PC-9 (cell line): ENCODE results near the gene RTCB. TPM values are rescaled to one million over a fixed set of nuclear protein-coding genes. Genes with fewer than 3 reads are reported as not detected.
"Not testable (repeated sequence)": the region's sequence is repeated elsewhere in the genome, so short reads cannot be mapped to it uniquely, and the experiment has no call there.

Experiments
- BruUV-seq: library from RNA; stranded (reverse); fragments of 400-500 nt; replicated peaks from 2 replicates; lab custom pipeline; 2021; lab: Mats Ljungman, UMichigan
- CTCF ChIA-PET: fragments of 300-600 bp; sonication (Branson Sonifier 250); formaldehyde crosslinking; loops from one replicate; lab custom pipeline; 2022; ENCODE audit warnings: antibody characterized with exemption; lab: Charles Lee
- POLR2A ChIA-PET: fragments of 300-600 bp; sonication (Branson Sonifier 250); formaldehyde crosslinking; loops from one replicate; lab custom pipeline; 2022; ENCODE audit warnings: antibody characterized with exemption; ENCODE audit not compliant: unreplicated experiment; lab: Charles Lee
- DNase-seq, 2 experiments: peaks; one replicate each; pipeline versions ENCODE4 v3.0.0 to v3.0.0-alpha.2; 2015 to 2022; ENCODE audit warnings: mixed read lengths in 1 of 2
- H2AFZ ChIP-seq: fragments of 200-600 bp; sonication (generic); 2 replicates; pipeline ENCODE4 v1.8.1; 2017; ENCODE audit warnings: antibody characterized with exemption
- H3F3A ChIP-seq: fragments of 200-600 bp; sonication (generic); 2 replicates; pipeline ENCODE4 v1.8.1; 2017; ENCODE audit warnings: antibody characterized with exemption, mild to moderate bottlenecking, low read depth; ENCODE audit not compliant: insufficient read depth
- H3K27ac ChIP-seq: fragments of 200-600 bp; sonication (generic); 2 replicates; pipeline ENCODE4 v1.6.1; 2016; ENCODE audit warnings: mixed run types
- H3K27me3 ChIP-seq: fragments of 200-600 bp; sonication (generic); 2 replicates; pipeline ENCODE4 v1.6.1; 2016; ENCODE audit warnings: low read depth, mixed run types; ENCODE audit not compliant: insufficient read depth
- H3K36me3 ChIP-seq: fragments of 200-600 bp; sonication (generic); 2 replicates; pipeline ENCODE4 v1.6.1; 2016; ENCODE audit warnings: low read depth, mixed run types
- H3K4me1 ChIP-seq: fragments of 200-600 bp; sonication (generic); replicated peaks from 2 replicates; pipeline ENCODE4 v1.6.1; 2016; ENCODE audit warnings: mixed run types; ENCODE audit not compliant: insufficient read depth
- H3K4me2 ChIP-seq: fragments of 200-600 bp; sonication (generic); 2 replicates; pipeline ENCODE4 v1.6.1; 2017; ENCODE audit warnings: mixed run types
- H3K4me3 ChIP-seq: fragments of 200-600 bp; sonication (generic); 2 replicates; pipeline ENCODE4 v1.6.1; 2016; ENCODE audit warnings: mixed run types
- H3K79me2 ChIP-seq: fragments of 200-600 bp; sonication (generic); 2 replicates; pipeline ENCODE4 v1.6.1; 2017; ENCODE audit warnings: low read depth, mixed run types
- H3K9me2 ChIP-seq: fragments of 200-600 bp; sonication (generic); 2 replicates; pipeline ENCODE4 v1.8.1; 2017; ENCODE audit warnings: mild to moderate bottlenecking; ENCODE audit not compliant: insufficient read depth
- H3K9me3 ChIP-seq: fragments of 200-600 bp; sonication (generic); 2 replicates; pipeline ENCODE4 v1.8.1; 2016; ENCODE audit warnings: low read depth; ENCODE audit not compliant: insufficient read depth
- H4K20me1 ChIP-seq: fragments of 200-600 bp; sonication (generic); 2 replicates; pipeline ENCODE4 v1.8.1; 2017; ENCODE audit not compliant: insufficient read depth
- EZH2 ChIP-seq: fragments of 200-600 bp; sonication (generic); IDR thresholded peaks from 2 replicates; pipeline ENCODE4 v1.8.0; 2017; ENCODE audit warnings: antibody characterized with exemption, low read depth
- intact Hi-C: fragments of 100-400 bp; cut with micrococcal nuclease; formaldehyde crosslinking; loops from one replicate; pipeline ENCODE4 v1.10.0; 2022; ENCODE audit not compliant: unreplicated experiment
- total RNA-seq: library from RNA; stranded (reverse); gene quantifications from 2 replicates; pipeline ENCODE4 v1.2.3, GENCODE V29; 2021
- TF ChIP-seq, protein P1 (sequence below): fragments of 200-600 bp; sonication (generic); conservative IDR thresholded peaks from 2 replicates; pipeline ENCODE4 v1.6.1; 2017; ENCODE audit warnings: mixed run types, antibody characterized with exemption, mild to moderate bottlenecking, moderate library complexity

The RTCB gene
- total RNA-seq, 1 experiment from 2014 or later: 76.5 TPM

DNA sequence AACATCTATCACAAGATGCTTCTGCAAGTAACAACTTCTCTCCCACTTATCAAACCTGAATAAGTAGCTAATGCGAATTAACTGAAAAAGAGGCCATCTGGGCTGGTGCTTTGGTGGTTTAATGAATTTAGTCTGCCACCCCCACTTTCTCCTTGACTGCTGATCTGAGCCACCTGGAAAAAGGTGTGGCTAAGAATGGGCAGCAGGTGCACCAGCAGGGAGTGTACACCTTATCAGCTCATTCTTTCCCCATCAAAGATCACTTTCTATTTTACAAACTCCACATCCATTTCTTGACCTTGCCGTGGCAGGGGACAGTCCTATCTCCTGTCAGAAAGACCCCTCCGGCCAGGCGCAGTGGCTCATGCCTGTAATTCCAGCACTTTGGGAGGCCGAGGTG is 47.8 kb downstream of the RTCB start:
- H3K4me2 ChIP-seq: no peak overlapping the region
- H3K9me2 ChIP-seq: no peaks in the 10 kb centered on the region
- POLR2A ChIA-PET: no interaction called here
- no peak for TF ChIP-seq EZH2
- TF ChIP-seq, protein P1, sequence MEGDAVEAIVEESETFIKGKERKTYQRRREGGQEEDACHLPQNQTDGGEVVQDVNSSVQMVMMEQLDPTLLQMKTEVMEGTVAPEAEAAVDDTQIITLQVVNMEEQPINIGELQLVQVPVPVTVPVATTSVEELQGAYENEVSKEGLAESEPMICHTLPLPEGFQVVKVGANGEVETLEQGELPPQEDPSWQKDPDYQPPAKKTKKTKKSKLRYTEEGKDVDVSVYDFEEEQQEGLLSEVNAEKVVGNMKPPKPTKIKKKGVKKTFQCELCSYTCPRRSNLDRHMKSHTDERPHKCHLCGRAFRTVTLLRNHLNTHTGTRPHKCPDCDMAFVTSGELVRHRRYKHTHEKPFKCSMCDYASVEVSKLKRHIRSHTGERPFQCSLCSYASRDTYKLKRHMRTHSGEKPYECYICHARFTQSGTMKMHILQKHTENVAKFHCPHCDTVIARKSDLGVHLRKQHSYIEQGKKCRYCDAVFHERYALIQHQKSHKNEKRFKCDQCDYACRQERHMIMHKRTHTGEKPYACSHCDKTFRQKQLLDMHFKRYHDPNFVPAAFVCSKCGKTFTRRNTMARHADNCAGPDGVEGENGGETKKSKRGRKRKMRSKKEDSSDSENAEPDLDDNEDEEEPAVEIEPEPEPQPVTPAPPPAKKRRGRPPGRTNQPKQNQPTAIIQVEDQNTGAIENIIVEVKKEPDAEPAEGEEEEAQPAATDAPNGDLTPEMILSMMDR: no peak
- H3K4me1 ChIP-seq: no peaks in the 10 kb centered on the region
- no peaks in the 10 kb centered on the region for H3K9me3 ChIP-seq
- no peaks in the 10 kb centered on the region for H4K20me1 ChIP-seq
- H3F3A ChIP-seq: no peaks in the 10 kb centered on the region
- no peak overlapping the region for H2AFZ ChIP-seq
- H3K4me3 ChIP-seq: no peak overlapping the region
- intact Hi-C loops: no loop called here
- peaks cover 89% of the 10 kb centered on the region for H3K27me3 ChIP-seq
- no peaks in the 10 kb centered on the region for H3K36me3 ChIP-seq
- CTCF ChIA-PET: no interaction called here
- no peak for DNase-seq
- H3K27ac ChIP-seq: no peak overlapping the region
- BruUV-seq: no TSS peak
- no peaks in the 10 kb centered on the region for H3K79me2 ChIP-seq

DNA sequence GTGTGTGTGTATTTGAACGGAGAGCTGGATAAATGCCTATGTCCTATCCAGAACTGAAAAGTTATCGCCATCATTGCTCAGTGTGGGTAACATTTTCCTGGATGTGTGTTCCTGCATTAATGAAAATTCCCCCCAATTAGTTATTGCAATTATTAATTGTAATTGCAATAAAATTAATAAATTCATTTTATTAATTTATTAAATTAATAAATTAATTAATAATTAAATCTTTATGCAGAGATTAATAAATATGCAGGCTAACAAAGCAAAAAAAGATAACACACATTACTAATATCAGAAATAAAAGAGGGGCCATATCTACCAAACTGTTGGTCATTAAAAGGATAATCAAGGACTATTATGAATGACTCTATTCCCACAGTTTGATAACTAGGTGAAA is 50.8 kb downstream of the RTCB start:
- Histone ChIP-seq H3K4me2 (no peak overlapping the region), H3K27ac (no peak overlapping the region), H3K4me1 (no peaks in the 10 kb centered on the region), H3F3A (no peaks in the 10 kb centered on the region), H3K4me3 (no peak overlapping the region), H3K36me3 (no peaks in the 10 kb centered on the region), H3K9me2 (no peaks in the 10 kb centered on the region), H3K9me3 (no peaks in the 10 kb centered on the region), H4K20me1 (no peaks in the 10 kb centered on the region), H3K79me2 (no peaks in the 10 kb centered on the region), H2AFZ (no peak overlapping the region), H3K27me3 (peaks cover 81% of the 10 kb centered on the region)
- DNase-seq: no peak
- TF ChIP-seq EZH2: no peak
- TF ChIP-seq, protein P1: no peak
- POLR2A ChIA-PET: no interaction called here
- no TSS peak for BruUV-seq
- CTCF ChIA-PET: no interaction called here
- intact Hi-C loops: no loop called here

DNA sequence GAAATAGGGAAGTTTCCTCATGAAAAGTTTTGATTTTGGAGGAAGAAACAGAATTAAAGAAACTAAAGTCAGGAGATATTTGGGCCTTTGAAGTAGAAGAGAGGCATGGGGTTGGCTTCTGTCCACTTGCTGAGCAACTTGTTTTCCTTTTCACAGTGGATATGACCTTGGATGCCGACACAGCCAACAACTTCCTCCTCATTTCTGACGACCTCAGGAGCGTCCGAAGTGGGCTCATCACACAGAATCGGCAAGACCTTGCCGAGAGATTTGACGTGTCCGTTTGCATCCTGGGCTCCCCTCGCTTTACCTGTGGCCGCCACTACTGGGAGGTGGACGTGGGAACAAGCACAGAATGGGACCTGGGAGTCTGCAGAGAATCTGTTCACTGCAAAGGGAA is 52.0 kb downstream of the RTCB start:
- CTCF ChIA-PET, H4K20me1 ChIP-seq, DNase-seq, H3K4me1 ChIP-seq, H3K79me2 ChIP-seq, H3K4me3 ChIP-seq, H3K27ac ChIP-seq, H3K4me2 ChIP-seq, H3K9me2 ChIP-seq, H3K36me3 ChIP-seq, H3K9me3 ChIP-seq, H3F3A ChIP-seq, POLR2A ChIA-PET, intact Hi-C loops, BruUV-seq, H2AFZ ChIP-seq: not testable (repeated sequence)
- H3K27me3 ChIP-seq: peaks cover 69% of the 10 kb centered on the region

DNA sequence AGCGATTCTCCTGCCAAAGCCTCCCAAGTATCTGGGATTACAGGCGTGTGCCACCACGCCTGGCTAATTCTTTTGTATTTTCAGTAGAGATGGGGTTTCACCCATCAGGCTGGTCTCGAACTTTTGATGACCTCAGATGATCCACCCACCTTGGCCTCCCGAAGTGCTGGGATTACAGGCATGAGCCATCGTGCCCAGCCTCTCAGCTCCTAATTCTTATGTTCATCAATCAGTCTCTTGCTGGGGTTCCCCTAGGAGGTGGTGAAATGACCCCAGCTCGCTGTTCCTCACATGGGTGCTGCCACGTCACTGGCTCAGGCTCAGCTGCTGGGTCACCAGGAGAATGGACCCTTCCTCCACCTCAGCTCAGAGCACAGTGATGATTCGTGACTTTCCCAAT is 54.5 kb downstream of the RTCB start, which contains the start of gene RFPL3:
RFPL3 (plus strand) TSS at position 301 of the 400 bp plus-strand sequence. CDS start 205 bp downstream, outside the sequence.
- H3F3A ChIP-seq, H3K9me3 ChIP-seq, H3K79me2 ChIP-seq, H3K4me1 ChIP-seq, H3K9me2 ChIP-seq, DNase-seq, H4K20me1 ChIP-seq, H3K36me3 ChIP-seq, H3K4me3 ChIP-seq, BruUV-seq, POLR2A ChIA-PET, intact Hi-C loops, H3K27ac ChIP-seq, H2AFZ ChIP-seq, H3K4me2 ChIP-seq: not testable (repeated sequence)
- CTCF ChIA-PET: interaction anchor here (0.6 kb wide), 1 partner anchor 870 kb away, joined by 4 read pairs; no protein-coding TSS in a partner anchor
- H3K27me3 ChIP-seq: peaks cover 51% of the 10 kb centered on the region
